SK-N-SH (cell line): ENCODE data around the gene FAM162B. TPM values are rescaled to one million over a fixed set of nuclear protein-coding genes. Genes with fewer than 3 reads are reported as not detected.

Source experiments
- CTCF ChIA-PET: fragments of 300-600, 350-600 bp; formaldehyde crosslinking; extraction: SDS; loops from one replicate; lab custom pipeline; 2021; lab: Yijun Ruan, JAX
- POLR2A ChIA-PET: fragments of 350-600 bp; sonication (Branson Sonifier 250); formaldehyde crosslinking; extraction: SDS; loops from one replicate; lab custom pipeline; 2020; ENCODE audit warnings: antibody characterized with exemption, inconsistent platforms; lab: Yijun Ruan, JAX
- DNase-seq: peaks from one replicate; pipeline ENCODE4 v3.0.0; 2012
- H2AFZ ChIP-seq: fragments of 200-600 bp; sonication (generic); 2 replicates; pipeline ENCODE4 v1.8.1; 2016; ENCODE audit warnings: antibody characterized with exemption, mild to moderate bottlenecking, low read depth
- H3F3A ChIP-seq: fragments of 200-600 bp; sonication (generic); replicated peaks from 2 replicates; pipeline ENCODE3; 2016; ENCODE audit warnings: antibody characterized with exemption, mild to moderate bottlenecking; ENCODE audit not compliant: insufficient read depth
- H3K27ac ChIP-seq, 2 experiments: fragments of 200-500 bp in 1 of 2; fragments of 200-600 bp in 1 of 2; sonication (Bioruptor generic) in 1 of 2; sonication (generic), shearing (Covaris generic) in 1 of 2; 2 replicates each; pipeline versions ENCODE4 v1.5.1 to v1.6.1; 2014 to 2016; ENCODE audit warnings: low read depth in 2 of 2, inconsistent platforms in 1 of 2, low read length in 1 of 2, mild to moderate bottlenecking in 1 of 2, mixed read lengths in 1 of 2
- H3K27me3 ChIP-seq: fragments of 200-600 bp; sonication (generic), shearing (Covaris generic); 2 replicates; pipeline ENCODE4 v1.6.1; 2016; ENCODE audit warnings: mixed run types; ENCODE audit not compliant: insufficient read depth
- H3K36me3 ChIP-seq, 2 experiments: fragments of 200-500 bp in 1 of 2; fragments of 200-600 bp in 1 of 2; sonication (Bioruptor generic) in 1 of 2; sonication (generic) in 1 of 2; replicated peaks in 1 of 2; 2 replicates each; pipeline versions ENCODE3 to v1.5.1; 2014 to 2016; ENCODE audit warnings: low read length in 1 of 2, mild to moderate bottlenecking in 1 of 2; ENCODE audit not compliant: insufficient read depth in 2 of 2, control insufficient read depth in 1 of 2
- H3K4me1 ChIP-seq, 2 experiments: fragments of 200-500 bp in 1 of 2; fragments of 200-600 bp in 1 of 2; sonication (Bioruptor generic) in 1 of 2; sonication (generic), shearing (Covaris generic) in 1 of 2; 2 replicates each; pipeline versions ENCODE4 v1.5.1 to v1.6.1; 2014 to 2016; ENCODE audit warnings: low read depth in 1 of 2, low read length in 1 of 2, mixed run types in 1 of 2; ENCODE audit not compliant: insufficient read depth in 2 of 2, control insufficient read depth in 1 of 2
- H3K4me2 ChIP-seq: fragments of 200-600 bp; sonication (generic), shearing (Covaris generic); 2 replicates; pipeline ENCODE4 v1.6.1; 2017; ENCODE audit warnings: mixed run types
- H3K4me3 ChIP-seq, 2 experiments: fragments of 200-500 bp in 1 of 2; fragments of 200-600 bp in 1 of 2; sonication (Bioruptor generic) in 1 of 2; sonication (generic), shearing (Covaris generic) in 1 of 2; 2 replicates each; pipeline versions ENCODE4 v1.5.1 to v1.8.1; 2014 to 2016; ENCODE audit warnings: low read depth in 2 of 2, inconsistent platforms in 1 of 2, low read length in 1 of 2, mild to moderate bottlenecking in 1 of 2, mixed read lengths in 1 of 2, moderate library complexity in 1 of 2
- H3K79me2 ChIP-seq: fragments of 200-600 bp; sonication (generic); 2 replicates; pipeline ENCODE4 v1.8.1; 2017; ENCODE audit warnings: mild to moderate bottlenecking; ENCODE audit not compliant: insufficient read depth
- H3K9ac ChIP-seq: fragments of 200-600 bp; sonication (generic); 2 replicates; pipeline ENCODE4 v1.6.1; 2017; ENCODE audit warnings: mixed run types
- H3K9me2 ChIP-seq: fragments of 200-600 bp; sonication (generic); 2 replicates; pipeline ENCODE4 v1.6.1; 2017; ENCODE audit warnings: mixed run types
- H3K9me3 ChIP-seq: fragments of 200-600 bp; sonication (generic); 2 replicates; pipeline ENCODE4 v1.6.1; 2017; ENCODE audit warnings: mixed run types, mild to moderate bottlenecking, moderate library complexity
- H4K20me1 ChIP-seq: fragments of 200-600 bp; sonication (generic); 2 replicates; pipeline ENCODE4 v1.6.1; 2017; ENCODE audit warnings: mild to moderate bottlenecking, mixed run types; ENCODE audit not compliant: insufficient read depth
- EP300 ChIP-seq, 2 experiments: IDR thresholded peaks; 2 replicates each; pipeline versions ENCODE4 v1.4.0 to v1.6.1; 2012; ENCODE audit warnings: borderline replicate concordance in 1 of 2, low read depth in 1 of 2, low read length in 1 of 2
- FOSL2 ChIP-seq: IDR thresholded peaks from 2 replicates; pipeline ENCODE4 v1.4.0; 2012; ENCODE audit warnings: low read depth, mild to moderate bottlenecking, moderate library complexity, borderline replicate concordance
- FOXJ3 ChIP-seq: sonication (generic); formaldehyde crosslinking; IDR thresholded peaks from 2 replicates; pipeline ENCODE4 v1.5.1; 2020; ENCODE audit warnings: mild to moderate bottlenecking, missing genetic modification reagents
- GABPA ChIP-seq: IDR thresholded peaks from 2 replicates; pipeline ENCODE4 v1.4.0; 2012; ENCODE audit warnings: low read depth, mild to moderate bottlenecking
- GATA2 ChIP-seq: sonication (generic); formaldehyde crosslinking; IDR thresholded peaks from 2 replicates; pipeline ENCODE4 v1.5.0; 2020; ENCODE audit warnings: mild to moderate bottlenecking, missing genetic modification reagents
- JUND ChIP-seq: IDR thresholded peaks from 2 replicates; pipeline ENCODE4 v1.4.0; 2012
- MXI1 ChIP-seq: IDR thresholded peaks from 2 replicates; pipeline ENCODE4 v1.6.1; 2012; ENCODE audit warnings: mild to moderate bottlenecking, low read depth, low read length, improper control_type of control experiment
- POLR2AphosphoS5 ChIP-seq: IDR thresholded peaks from 2 replicates; pipeline ENCODE4 v1.6.1; 2012; ENCODE audit warnings: low read depth, low read length
- RCOR1 ChIP-seq: fragments of 150-350 bp; IDR thresholded peaks from 2 replicates; pipeline ENCODE4 v1.6.1; 2017; ENCODE audit warnings: antibody characterized with exemption, low read length
- TAF1 ChIP-seq: IDR thresholded peaks from 2 replicates; pipeline ENCODE4 v1.6.1; 2012; ENCODE audit warnings: low read depth, mild to moderate bottlenecking, low read length, moderate library complexity, borderline replicate concordance
- TCF12 ChIP-seq: IDR thresholded peaks from 2 replicates; pipeline ENCODE4 v1.4.0; 2012
- TEAD4 ChIP-seq: IDR thresholded peaks from 2 replicates; pipeline ENCODE4 v1.4.0; 2012; ENCODE audit warnings: mild to moderate bottlenecking, borderline replicate concordance; ENCODE audit not compliant: insufficient read depth
- YY1 ChIP-seq: IDR thresholded peaks from 2 replicates; pipeline ENCODE4 v1.4.0; 2012; ENCODE audit warnings: low read depth, mild to moderate bottlenecking
- WGBS: methylation state at CpG from one replicate; pipeline ENCODE4 v1.1.6; 2017; ENCODE audit warnings: low lambda C conversion rate; 5-methylcytosine and 5-hydroxymethylcytosine counted together
- polyA plus RNA-seq, 3 experiments: library from polyadenylated mRNA; depleted of rRNA; stranded (reverse); fragments of >200 nt; gene quantifications; 2 replicates each; pipeline ENCODE4 v1.2.3, GENCODE V29; 2012
- TF ChIP-seq, protein P1 (sequence below): fragments of 150-350 bp; IDR thresholded peaks from 2 replicates; pipeline ENCODE4 v1.6.1; 2016; ENCODE audit warnings: mild to moderate bottlenecking, low read depth, low read length
- TF ChIP-seq, protein P2 (sequence below): IDR thresholded peaks from 2 replicates; pipeline ENCODE4 v1.6.1; 2012; ENCODE audit warnings: mild to moderate bottlenecking, low read depth, low read length, moderate library complexity

Gene FAM162B
- polyA plus RNA-seq, 1 of the 3 experiments (the other 2 are of a cell fraction): not detected

DNA sequence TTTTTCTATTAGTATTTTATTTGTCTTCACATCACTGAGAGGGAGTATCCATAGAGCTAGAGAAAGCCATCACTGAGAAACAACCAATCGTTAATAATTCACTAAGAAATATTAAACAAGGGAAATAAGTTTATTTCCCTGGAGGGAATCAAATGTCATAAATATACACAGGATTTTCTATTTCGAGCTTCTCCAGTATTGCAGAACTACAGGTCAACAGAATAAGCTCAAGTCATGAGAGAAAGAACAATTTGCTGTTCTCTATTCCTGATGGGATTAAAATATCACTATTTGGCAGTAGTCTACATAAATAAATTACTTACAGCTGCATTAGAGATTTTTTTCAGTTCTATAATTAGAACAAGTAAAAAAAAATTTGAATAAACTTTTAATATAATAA is 2.2 kb upstream of the FAM162B start:
- Histone ChIP-seq H3K27ac (no peak overlapping the region), H2AFZ (no peak overlapping the region), H3K9me3 (no peaks in the 10 kb centered on the region), H3K27me3 (peaks cover 14% of the 10 kb centered on the region; the same call in 1 of the 2 replicates), H4K20me1 (no peaks in the 10 kb centered on the region), H3K4me3 (no peak overlapping the region), H3K4me2 (no peak overlapping the region), H3K4me1 (peaks cover 0 to 10% of the 10 kb centered on the region in 2 experiments; a peak in 2 of 4 replicates), H3K9ac (no peak overlapping the region), H3K9me2 (no peaks in the 10 kb centered on the region), H3K79me2 (no peaks in the 10 kb centered on the region), H3K36me3 (no peaks in the 10 kb centered on the region), H3F3A (no peaks in the 10 kb centered on the region)
- TF ChIP-seq FOXJ3 (CRISPR knock-in tag) (no peak), TAF1 (no peak), JUND (no peak), RCOR1 (no peak), GABPA (no peak), MXI1 (no peak), FOSL2 (no peak)
- TF ChIP-seq, protein P1, sequence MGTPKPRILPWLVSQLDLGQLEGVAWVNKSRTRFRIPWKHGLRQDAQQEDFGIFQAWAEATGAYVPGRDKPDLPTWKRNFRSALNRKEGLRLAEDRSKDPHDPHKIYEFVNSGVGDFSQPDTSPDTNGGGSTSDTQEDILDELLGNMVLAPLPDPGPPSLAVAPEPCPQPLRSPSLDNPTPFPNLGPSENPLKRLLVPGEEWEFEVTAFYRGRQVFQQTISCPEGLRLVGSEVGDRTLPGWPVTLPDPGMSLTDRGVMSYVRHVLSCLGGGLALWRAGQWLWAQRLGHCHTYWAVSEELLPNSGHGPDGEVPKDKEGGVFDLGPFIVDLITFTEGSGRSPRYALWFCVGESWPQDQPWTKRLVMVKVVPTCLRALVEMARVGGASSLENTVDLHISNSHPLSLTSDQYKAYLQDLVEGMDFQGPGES: no peak
- TF ChIP-seq, protein P2, sequence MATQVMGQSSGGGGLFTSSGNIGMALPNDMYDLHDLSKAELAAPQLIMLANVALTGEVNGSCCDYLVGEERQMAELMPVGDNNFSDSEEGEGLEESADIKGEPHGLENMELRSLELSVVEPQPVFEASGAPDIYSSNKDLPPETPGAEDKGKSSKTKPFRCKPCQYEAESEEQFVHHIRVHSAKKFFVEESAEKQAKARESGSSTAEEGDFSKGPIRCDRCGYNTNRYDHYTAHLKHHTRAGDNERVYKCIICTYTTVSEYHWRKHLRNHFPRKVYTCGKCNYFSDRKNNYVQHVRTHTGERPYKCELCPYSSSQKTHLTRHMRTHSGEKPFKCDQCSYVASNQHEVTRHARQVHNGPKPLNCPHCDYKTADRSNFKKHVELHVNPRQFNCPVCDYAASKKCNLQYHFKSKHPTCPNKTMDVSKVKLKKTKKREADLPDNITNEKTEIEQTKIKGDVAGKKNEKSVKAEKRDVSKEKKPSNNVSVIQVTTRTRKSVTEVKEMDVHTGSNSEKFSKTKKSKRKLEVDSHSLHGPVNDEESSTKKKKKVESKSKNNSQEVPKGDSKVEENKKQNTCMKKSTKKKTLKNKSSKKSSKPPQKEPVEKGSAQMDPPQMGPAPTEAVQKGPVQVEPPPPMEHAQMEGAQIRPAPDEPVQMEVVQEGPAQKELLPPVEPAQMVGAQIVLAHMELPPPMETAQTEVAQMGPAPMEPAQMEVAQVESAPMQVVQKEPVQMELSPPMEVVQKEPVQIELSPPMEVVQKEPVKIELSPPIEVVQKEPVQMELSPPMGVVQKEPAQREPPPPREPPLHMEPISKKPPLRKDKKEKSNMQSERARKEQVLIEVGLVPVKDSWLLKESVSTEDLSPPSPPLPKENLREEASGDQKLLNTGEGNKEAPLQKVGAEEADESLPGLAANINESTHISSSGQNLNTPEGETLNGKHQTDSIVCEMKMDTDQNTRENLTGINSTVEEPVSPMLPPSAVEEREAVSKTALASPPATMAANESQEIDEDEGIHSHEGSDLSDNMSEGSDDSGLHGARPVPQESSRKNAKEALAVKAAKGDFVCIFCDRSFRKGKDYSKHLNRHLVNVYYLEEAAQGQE: no peak
- CTCF ChIA-PET: interaction anchor here (1.6 to 1.8 kb wide), 2 partner anchors 12 to 19 kb away, joined by 5 to 7 read pairs; no protein-coding TSS in a partner anchor
- POLR2A ChIA-PET: no interaction called here
- whole genome bisulfite sequencing: 34% methylated on average over 2 of the region's 2 CpGs
- no peak for DNase-seq

GRCh38 chr6:116766506-116767176 is 1.1 kb upstream of the FAM162B start:
- Histone ChIP-seq H3K79me2 (no peaks in the 10 kb centered on the region), H3F3A (no peaks in the 10 kb centered on the region), H2AFZ (no peak overlapping the region), H3K9me2 (no peaks in the 10 kb centered on the region), H3K4me2 (no peak overlapping the region), H3K9ac (no peak overlapping the region), H3K9me3 (no peaks in the 10 kb centered on the region), H4K20me1 (no peaks in the 10 kb centered on the region), H3K27ac (peak overlapping the region in 1 of 2 experiments; percentile 2; a peak in 2 of 4 replicates), H3K36me3 (no peaks in the 10 kb centered on the region), H3K4me1 (peaks cover 0 to 11% of the 10 kb centered on the region in 2 experiments; a peak in 2 of 4 replicates), H3K4me3 (no peak overlapping the region), H3K27me3 (peaks cover 14% of the 10 kb centered on the region; the same call in 1 of the 2 replicates)
- ChIA-PET POLR2A (no interaction called here), CTCF (interaction anchor here (1.1 to 1.8 kb wide), 3 partner anchors 13 to 57 kb away, joined by 3 to 7 read pairs (median 3); no protein-coding TSS in a partner anchor)
- peak; percentile 27 for DNase-seq
- WGBS: 53% methylated on average over 5 of the region's 5 CpGs
- no peak for TF ChIP-seq EP300 (IDR thresholded peaks at IDR 0.05; ENCODE audit: borderline replicate concordance in 1 of 2, low read depth in 1 of 2, low read length in 1 of 2)
- no peak for TF ChIP-seq TAF1
- TF ChIP-seq YY1: no peak
- no peak for TF ChIP-seq GATA2 (CRISPR knock-in tag)
- no peak for TF ChIP-seq POLR2AphosphoS5
- TF ChIP-seq TCF12: no peak
- TF ChIP-seq TEAD4: no peak
